NCI-H1417 (cell line): ENCODE measurements around the gene AKAIN1.

Experiments used
- DNase-seq, 3 experiments: peaks; one replicate each; lab custom pipeline; 2025; lab: John Stamatoyannopoulos, UW

The AKAIN1 gene

GRCh38 chr18:5159080-5159479 lies 38.0 kb downstream of the AKAIN1 start:
- DNase-seq: no peak

- no peak for DNase-seq
Measured at GRCh38 chr18:5158587-5158986, 38.5 kb downstream of the AKAIN1 start.

- no peak for DNase-seq
Measured at GRCh38 chr18:5158172-5158571, 38.9 kb downstream of the AKAIN1 start.

DNA sequence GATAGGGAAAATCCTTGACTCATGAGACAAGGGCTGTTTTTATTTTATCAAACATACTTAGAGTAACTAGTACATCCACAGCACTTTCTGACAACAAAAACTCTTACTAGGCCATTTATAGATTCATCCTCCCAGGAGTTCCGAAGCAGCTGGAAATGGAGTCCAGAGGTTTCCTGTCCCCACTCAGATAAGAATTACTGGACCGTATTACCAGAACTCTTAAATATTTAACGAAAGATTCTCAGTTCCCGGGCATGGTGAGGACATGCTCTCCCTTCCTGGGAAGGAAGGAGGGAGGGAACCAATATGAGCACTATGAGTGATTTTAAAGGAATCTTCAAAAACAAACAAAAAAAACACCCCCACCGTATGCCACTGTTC lies 41.2 kb downstream of the AKAIN1 start:
- DNase-seq: no peak

DNA sequence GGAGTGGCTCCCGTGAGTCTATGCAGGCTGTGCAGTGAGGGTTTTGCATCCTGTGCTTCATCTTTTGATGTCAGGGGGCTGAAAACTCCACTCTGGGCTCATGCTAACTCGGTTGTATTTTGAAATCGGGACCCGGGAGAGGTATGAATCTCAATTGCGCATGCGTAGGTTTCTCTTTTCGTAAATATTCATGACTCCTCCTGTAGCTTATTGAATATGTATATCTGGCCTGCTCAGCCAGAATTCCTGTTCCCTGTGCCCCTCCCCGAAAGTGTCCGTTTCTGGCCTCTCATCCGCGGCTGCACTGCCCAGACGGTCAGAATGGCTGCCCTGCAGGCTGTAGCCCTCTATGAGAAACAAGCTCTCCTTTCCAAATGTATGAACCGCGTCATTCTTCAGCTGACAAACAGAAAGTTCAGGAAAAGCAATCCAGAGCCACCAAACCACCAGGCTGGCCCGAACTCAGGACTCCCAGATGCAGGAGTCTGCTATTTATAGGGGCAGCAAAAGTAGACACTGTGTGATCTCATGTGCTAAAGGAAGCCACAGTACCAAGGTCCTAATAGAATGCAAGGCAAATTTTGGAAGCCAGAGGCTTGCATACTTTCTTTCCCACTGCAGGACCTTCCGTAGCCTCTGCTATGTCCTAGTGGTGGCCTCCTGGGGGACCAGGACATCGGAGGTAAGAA lies 41.7 kb downstream of the AKAIN1 start:
- DNase-seq: no peak

DNA sequence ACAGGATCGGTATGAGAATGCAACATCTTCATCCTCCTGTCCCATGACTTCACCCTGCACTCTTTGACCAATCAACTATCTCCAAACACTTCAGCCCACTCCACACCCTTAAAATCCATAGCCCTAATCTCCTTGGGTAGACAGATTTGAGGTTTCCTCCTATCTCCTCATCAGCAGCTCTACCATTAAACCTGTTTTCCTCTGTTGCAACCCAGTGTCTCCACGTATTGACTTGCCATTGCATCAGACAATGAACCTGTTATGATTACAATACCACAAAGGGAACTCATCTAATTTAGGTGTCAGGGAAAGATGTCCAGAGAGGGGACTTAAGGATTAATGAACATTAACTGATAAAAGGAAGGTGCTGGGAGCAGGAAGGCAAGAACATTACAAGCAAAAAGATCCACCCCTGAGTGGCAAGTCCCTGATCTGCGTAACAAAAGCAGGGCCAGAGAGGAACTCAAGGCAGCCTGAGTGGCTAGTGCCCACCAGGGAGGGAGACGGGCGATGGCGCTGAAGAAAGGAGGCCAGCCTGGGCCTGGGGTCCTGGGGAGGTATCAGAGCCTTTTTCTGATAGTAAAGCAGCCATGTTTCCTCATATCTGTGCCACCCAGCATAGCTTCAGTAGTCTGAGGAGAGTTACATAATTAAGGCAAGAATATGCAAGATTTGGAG lies 44.6 kb downstream of the AKAIN1 start:
- no peak for DNase-seq

GRCh38 chr18:5150894-5151293 lies 46.2 kb downstream of the AKAIN1 start:
- no peak for DNase-seq

DNA sequence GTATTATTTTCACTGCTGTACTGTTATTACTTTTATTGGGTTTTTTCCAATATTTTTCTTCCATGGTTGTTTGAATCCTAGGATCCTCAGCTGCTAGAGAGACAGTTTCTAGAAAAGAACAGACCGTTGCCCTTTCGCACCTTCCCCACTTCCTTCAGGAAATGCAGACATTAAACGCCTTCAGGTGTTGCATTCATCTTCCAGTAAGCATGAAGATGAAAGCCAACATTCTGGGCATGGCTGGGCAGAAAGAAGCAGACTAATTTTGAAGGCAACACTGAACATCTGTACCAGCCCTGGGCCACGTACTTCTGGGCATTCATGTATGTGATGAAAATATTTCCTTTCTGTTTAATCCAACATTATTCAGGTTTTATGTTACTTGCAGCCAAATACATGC lies 51.0 kb downstream of the AKAIN1 start:
- DNase-seq: no peak

GRCh38 chr18:5145168-5145825 lies 51.8 kb downstream of the AKAIN1 start:
- no peak for DNase-seq

- no peak for DNase-seq
Measured at GRCh38 chr18:5144629-5145028, 52.4 kb downstream of the AKAIN1 start.

DNA sequence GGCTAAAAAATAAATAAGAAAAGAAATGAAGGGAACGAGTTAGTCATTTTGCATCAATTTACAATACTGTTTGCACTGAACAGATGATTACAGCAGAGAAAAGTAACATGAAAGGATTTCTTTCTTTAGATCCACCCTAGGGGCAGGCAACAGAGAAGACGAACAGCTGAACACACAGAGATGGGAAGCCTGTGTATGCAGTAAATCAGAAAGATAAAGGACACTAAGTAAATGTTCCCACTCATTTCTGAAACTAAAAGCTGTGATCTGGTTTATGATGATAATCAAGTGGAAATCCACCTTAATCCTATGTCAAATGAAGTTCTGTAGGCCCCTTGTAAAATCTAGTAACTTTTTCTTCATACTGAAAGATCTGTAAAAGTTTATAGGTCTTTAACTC lies 54.2 kb downstream of the AKAIN1 start:
- no peak for DNase-seq

DNA sequence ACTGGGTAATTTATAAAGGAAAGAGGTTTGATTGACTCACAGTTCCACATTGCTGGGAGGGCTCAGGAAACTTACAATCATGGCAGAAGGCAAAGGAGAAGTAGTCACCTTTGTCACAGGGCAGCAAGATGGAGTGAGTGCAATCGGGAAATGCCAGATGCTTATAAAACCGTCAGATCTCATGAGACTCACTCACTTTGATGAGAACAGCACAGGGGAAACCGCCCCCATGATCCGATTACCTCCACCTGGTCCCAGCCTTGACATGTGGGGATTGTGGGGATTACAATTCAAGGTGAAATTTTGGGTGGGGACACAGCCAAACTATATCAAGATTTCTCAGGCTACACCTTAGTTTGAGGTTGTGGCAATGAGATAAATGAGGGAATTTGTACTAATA lies 54.9 kb downstream of the AKAIN1 start:
- DNase-seq: no peak

- DNase-seq: no peak
Measured at GRCh38 chr18:5137261-5137660, 59.8 kb downstream of the AKAIN1 start.

- DNase-seq: no peak
Measured at GRCh38 chr18:5132987-5133386, 64.1 kb downstream of the AKAIN1 start.

- DNase-seq: no peak
Measured at GRCh38 chr18:5122272-5122671, 74.8 kb downstream of the AKAIN1 start.

- DNase-seq: no peak
Measured at GRCh38 chr18:5110266-5110665, 86.8 kb downstream of the AKAIN1 start.

GRCh38 chr18:5107988-5108387 lies 89.1 kb downstream of the AKAIN1 start:
- DNase-seq: no peak

- DNase-seq: no peak
Measured at GRCh38 chr18:5106730-5107129, 90.3 kb downstream of the AKAIN1 start.

DNA sequence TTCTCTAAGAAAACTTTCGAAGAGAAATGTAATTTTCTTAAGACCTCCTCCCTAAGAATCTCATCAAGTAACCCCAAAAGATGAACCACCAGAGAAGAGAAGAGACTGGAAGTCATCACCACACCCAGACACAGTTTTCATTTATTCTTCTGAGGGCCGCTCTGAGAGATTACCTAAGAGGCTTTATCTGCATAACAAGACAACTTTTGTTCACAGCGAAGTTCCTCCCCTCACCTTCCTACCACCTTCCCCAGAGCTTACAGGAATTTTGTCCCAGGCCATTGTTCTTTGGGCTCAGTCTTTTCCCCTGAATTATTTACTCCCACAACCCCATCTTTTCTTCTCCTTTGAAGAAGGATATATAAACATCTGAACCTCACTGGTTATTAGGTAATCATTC lies 92.8 kb downstream of the AKAIN1 start:
- DNase-seq: no peak

DNA sequence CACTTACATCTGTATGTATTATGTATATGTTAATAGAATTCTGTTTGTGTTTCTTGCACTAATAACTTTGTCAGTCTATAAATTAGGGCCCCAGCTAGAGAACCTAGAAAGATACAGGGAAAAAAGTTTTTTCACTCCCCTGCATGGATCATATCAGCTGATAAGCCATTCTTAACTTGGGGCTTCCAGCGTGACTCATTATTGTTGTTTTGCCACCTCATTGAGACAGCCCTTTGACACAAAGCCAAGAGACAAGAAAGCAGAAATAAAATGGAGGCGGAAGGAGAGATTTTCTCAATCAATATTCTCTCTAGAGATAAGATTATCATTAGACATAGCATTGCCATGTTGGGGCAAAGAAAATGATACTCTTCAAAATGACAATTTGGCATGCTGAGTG lies 93.4 kb downstream of the AKAIN1 start:
- no peak for DNase-seq

GRCh38 chr18:5103286-5103685 lies 93.8 kb downstream of the AKAIN1 start:
- no peak for DNase-seq

- DNase-seq: no peak
Measured at GRCh38 chr18:5097116-5097703, 99.8 kb downstream of the AKAIN1 start.

GRCh38 chr18:5095239-5095638 lies 101.8 kb downstream of the AKAIN1 start:
- no peak for DNase-seq
